IMR-90 (cell line): ENCODE data around the gene ST6GALNAC3.

Experiments
- CEBPB ChIP-seq: IDR thresholded peaks from 2 replicates; pipeline ENCODE4 v1.6.1; 2012; ENCODE audit warnings: low read depth, low read length, improper control_type of control experiment
- CTCF ChIP-seq: conservative IDR thresholded peaks from 2 replicates; pipeline ENCODE4 v1.5.1; 2012; ENCODE audit warnings: mild to moderate bottlenecking, low read depth, low read length, improper control_type of control experiment
- ELK1 ChIP-seq: fragments of 150-350 bp; IDR thresholded peaks from 2 replicates; pipeline ENCODE4 v1.6.1; 2016; ENCODE audit warnings: low read depth, mild to moderate bottlenecking, low read length, moderate library complexity, borderline replicate concordance
- MAFK ChIP-seq: IDR thresholded peaks from 2 replicates; pipeline ENCODE4 v1.6.1; 2012; ENCODE audit warnings: low read depth, low read length, improper control_type of control experiment
- MAZ ChIP-seq: IDR thresholded peaks from 2 replicates; pipeline ENCODE4 v1.6.1; 2012; ENCODE audit warnings: low read depth, mild to moderate bottlenecking, low read length, improper control_type of control experiment, moderate library complexity, borderline replicate concordance
- NFE2L2 ChIP-seq: fragments of 150-350 bp; IDR thresholded peaks from 2 replicates; pipeline ENCODE4 v1.6.1; 2016; ENCODE audit warnings: low read depth, mild to moderate bottlenecking, low read length
- POLR2A ChIP-seq: IDR thresholded peaks from 2 replicates; pipeline ENCODE4 v1.6.1; 2012; ENCODE audit warnings: mild to moderate bottlenecking, low read depth, low read length
- RAD21 ChIP-seq: IDR thresholded peaks from 2 replicates; pipeline ENCODE4 v1.6.1; 2012; ENCODE audit warnings: low read length, improper control_type of control experiment
- RCOR1 ChIP-seq: IDR thresholded peaks from 2 replicates; pipeline ENCODE4 v1.6.1; 2012; ENCODE audit warnings: mild to moderate bottlenecking, low read length, improper control_type of control experiment; ENCODE audit not compliant: insufficient replicate concordance
- RFX5 ChIP-seq: IDR thresholded peaks from 2 replicates; pipeline ENCODE4 v1.8.0; 2012; ENCODE audit warnings: low read depth, mild to moderate bottlenecking, low read length, moderate library complexity
- SMC3 ChIP-seq: fragments of 150-350 bp; IDR thresholded peaks from 2 replicates; pipeline ENCODE4 v1.6.1; 2016; ENCODE audit warnings: low read depth, mild to moderate bottlenecking, antibody characterized with exemption, low read length, moderate library complexity
- USF2 ChIP-seq: fragments of 150-350 bp; IDR thresholded peaks from 2 replicates; pipeline ENCODE4 v1.6.1; 2017; ENCODE audit warnings: mild to moderate bottlenecking, antibody characterized with exemption, low read length, low read depth

DNA sequence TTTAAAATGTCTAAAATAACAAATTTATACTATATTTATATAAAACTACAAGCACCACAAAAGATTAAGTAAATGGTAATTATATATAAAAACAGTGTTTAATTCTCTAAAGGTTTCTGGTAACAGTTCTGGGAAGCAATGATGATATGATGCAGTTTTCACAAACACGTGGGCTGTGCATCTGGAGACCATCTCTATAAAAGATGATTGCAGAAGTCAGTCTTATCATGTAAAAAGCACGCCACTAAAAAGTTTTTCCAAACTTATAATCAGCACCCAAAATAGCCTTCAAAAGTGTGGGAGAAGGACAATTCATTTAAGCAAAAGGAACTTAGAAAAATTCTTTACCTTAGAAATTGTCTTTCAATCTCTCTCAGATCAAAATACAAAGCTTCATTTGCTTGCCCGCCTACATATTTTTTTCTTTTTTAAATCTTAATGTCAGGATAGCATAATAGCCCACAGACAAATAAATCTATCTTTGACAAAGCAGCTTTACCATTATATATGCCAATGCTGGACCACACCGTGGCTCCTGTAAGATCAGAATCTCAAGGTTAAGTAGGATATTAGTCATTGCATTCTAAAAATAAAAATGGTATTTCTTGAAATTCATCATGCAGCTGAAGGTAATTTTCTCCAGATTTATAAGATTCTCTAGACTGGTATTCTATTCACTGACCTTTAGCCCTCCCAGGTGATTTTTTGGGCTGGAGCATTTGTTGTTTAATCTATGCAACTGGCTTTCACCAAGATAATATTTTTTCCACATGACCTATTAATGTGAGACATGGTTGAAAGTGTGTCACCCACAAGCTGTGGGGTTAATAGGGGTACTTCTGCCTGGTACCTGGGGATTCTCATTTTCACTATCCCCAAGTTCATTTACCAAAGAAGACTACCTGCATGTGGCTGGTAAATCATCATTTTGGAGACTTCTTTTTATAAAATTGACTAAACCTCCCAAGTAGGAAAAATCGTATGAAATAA, 603.2 kb downstream of the ST6GALNAC3 start:
- TF ChIP-seq CTCF (no peak), POLR2A (no peak), USF2 (no peak), RAD21 (no peak), ELK1 (no peak), RFX5 (no peak), SMC3 (no peak), CEBPB (no peak), NFE2L2 (no peak), RCOR1 (no peak), MAZ (no peak), MAFK (no peak)
